Transverse colon (tissue), 4 donors: ENCODE measurements around the gene DPP9.

Source experiments
- CTCF ChIP-seq, 5 experiments: fragments of 200-600 bp in 3 of 5; fragments of 450-650 bp in 2 of 5; sonication (generic) in 3 of 5; IDR thresholded peaks; 1 replicate in 2 of 5; 2 replicates in 3 of 5; pipeline ENCODE4 v1.5.1; 2016 to 2017; ENCODE audit warnings: antibody characterized with exemption in 5 of 5, inconsistent platforms in 3 of 5, mild to moderate bottlenecking in 2 of 5, moderate library complexity in 1 of 5
- EP300 ChIP-seq: sonication (generic); formaldehyde crosslinking; IDR thresholded peaks from one replicate; pipeline ENCODE4 v1.6.1; 2017; ENCODE audit warnings: antibody characterized with exemption, low read depth
- POLR2A ChIP-seq: fragments of 450-650 bp; IDR thresholded peaks from one replicate; pipeline ENCODE4 v1.6.1; 2016; ENCODE audit warnings: antibody characterized with exemption, mild to moderate bottlenecking, moderate library complexity
- POLR2AphosphoS5 ChIP-seq, 3 donors: sonication (generic); formaldehyde crosslinking; IDR thresholded peaks; one replicate each; pipeline ENCODE4 v1.6.1; 2016; ENCODE audit warnings: antibody characterized with exemption in 3 of 3

- TF ChIP-seq CTCF (IDR thresholded peaks at IDR 0.05) = no peak
- no peak for TF ChIP-seq POLR2A
- TF ChIP-seq EP300 = no peak
- TF ChIP-seq POLR2AphosphoS5 (IDR thresholded peaks at IDR 0.05) = no peak
Observed at GRCh38 chr19:4640247-4641000, 83.2 kb downstream of the DPP9 start.
